ENCODE measurements around the gene CHST2. TPM values are rescaled to one million over a fixed set of nuclear protein-coding genes. Genes with fewer than 3 reads are reported as not detected.

CHST2 gene
- total RNA-seq, 1 experiment from 2014 or later, result 1.7 TPM

GRCh38 chr3:143099690-143100089 lies 19.9 kb upstream of the CHST2 start:
- no peak overlapping the region for H3K27ac ChIP-seq (ENCODE audit: low read depth, low read length)
- no peaks in the 10 kb centered on the region; a peak in 2 of 4 replicates for H3K9me3 ChIP-seq (ENCODE audit: control insufficient read depth in 1 of 2, insufficient read depth in 1 of 2, low read depth in 1 of 2, low read length in 2 of 2)
- H3K79me2 ChIP-seq (ENCODE audit: insufficient read depth, low read length), result no peaks in the 10 kb centered on the region
- no peak overlapping the region for H3K4me3 ChIP-seq (replicated peaks in 1 of 2; ENCODE audit: low read depth in 1 of 2, low read length in 2 of 2)
- no peaks in the 10 kb centered on the region for H3K9me2 ChIP-seq (ENCODE audit: insufficient read depth)
- ATAC-seq (no peak), DNase-seq (ENCODE audit: low read depth, low spot score) (no peak)
- BruUV-seq (replicated peaks), result no TSS peak
- no peaks in the 10 kb centered on the region for H3K4me1 ChIP-seq (ENCODE audit: control insufficient read depth in 1 of 2, insufficient read depth in 2 of 2, low read length in 2 of 2)
- H3K36me3 ChIP-seq (ENCODE audit: control insufficient read depth in 1 of 2, insufficient read depth in 2 of 2, low read length in 2 of 2), result no peaks in the 10 kb centered on the region
- ChIA-PET CTCF (no interaction called here), RAD21 (ENCODE audit: low non-redundant PET in 1 of 2, low total read pairs in 2 of 2, uncharacterized antibody in 2 of 2, unreplicated experiment in 2 of 2) (no interaction called here), POLR2A (no interaction called here)
- H3K9ac ChIP-seq (ENCODE audit: low read length), result no peak overlapping the region
- TF ChIP-seq SIN3A (IDR thresholded peaks at IDR 0.05; ENCODE audit: low read depth), result no peak
- TF ChIP-seq CTCF (IDR thresholded peaks at IDR 0.05 in 2 of 3, conservative IDR thresholded peaks at IDR 0.05 in 1 of 3; ENCODE audit: borderline replicate concordance in 1 of 3, insufficient read depth in 1 of 3, low read depth in 2 of 3, low read length in 2 of 3), result no peak
- TF ChIP-seq CBX3 (IDR thresholded peaks at IDR 0.05; ENCODE audit: low read depth), result no peak
- TF ChIP-seq REST (IDR thresholded peaks at IDR 0.05; ENCODE audit: low read depth), result no peak
- no peak for TF ChIP-seq ZNF274 (IDR thresholded peaks at IDR 0.05; ENCODE audit: low read depth, low read length)
- no peak for TF ChIP-seq ZFX (IDR thresholded peaks at IDR 0.05)
- TF ChIP-seq JUND (IDR thresholded peaks at IDR 0.05), result no peak
- TF ChIP-seq RAD21 (IDR thresholded peaks at IDR 0.05; ENCODE audit: low read depth), result no peak
- TF ChIP-seq POLR2A (IDR thresholded peaks at IDR 0.05; ENCODE audit: borderline replicate concordance, extremely low read depth, insufficient read depth, insufficient read length), result no peak
- TF ChIP-seq EZH2phosphoT487 (IDR thresholded peaks at IDR 0.05; ENCODE audit: borderline replicate concordance), result no peak
- TF ChIP-seq ATF3 (IDR thresholded peaks at IDR 0.05), result no peak
- TF ChIP-seq FOSL1 (IDR thresholded peaks at IDR 0.05; ENCODE audit: low read depth), result no peak
- no peak for TF ChIP-seq POLR2AphosphoS5 (IDR thresholded peaks at IDR 0.05; ENCODE audit: low read depth, low read length)
- no peak for TF ChIP-seq TCF7L2 (IDR thresholded peaks at IDR 0.05; ENCODE audit: borderline replicate concordance, extremely low read depth, insufficient read depth, insufficient read length)
- TF ChIP-seq SRF (IDR thresholded peaks at IDR 0.05; ENCODE audit: low read depth), result no peak
- TF ChIP-seq ZBTB33 (IDR thresholded peaks at IDR 0.05; ENCODE audit: extremely low read depth, insufficient replicate concordance, low read length), result no peak
- TF ChIP-seq SP1 (IDR thresholded peaks at IDR 0.05; ENCODE audit: low read depth), result no peak
- no peak for TF ChIP-seq EGR1 (IDR thresholded peaks at IDR 0.05; ENCODE audit: low read depth)
- no peaks in the 10 kb centered on the region for H3K27me3 ChIP-seq (ENCODE audit: insufficient read depth, low read length)
- no peaks in the 10 kb centered on the region for H4K20me1 ChIP-seq (ENCODE audit: insufficient read depth)
- intact Hi-C loops (cut with micrococcal nuclease), result no loop called here
- H3K4me2 ChIP-seq (ENCODE audit: low read length), result no peak overlapping the region
- H2AFZ ChIP-seq (ENCODE audit: low read depth, low read length, poor library complexity, severe bottlenecking), result no peak overlapping the region
